GM23338 (cell line): Measurements from ENCODE around the gene INPP5A. TPM values are rescaled to one million over a fixed set of nuclear protein-coding genes. Genes with fewer than 3 reads are reported as not detected.

Source experiments
- ATAC-seq: fragments of 200-7000 bp; cut with Tn5 transposase; 3 replicates; pipeline ENCODE4 v1.9.1; 2020
- DNase-seq: peaks from one replicate; pipeline ENCODE4 v3.0.0-alpha.2; 2015; ENCODE audit warnings: low spot score
- H2AFZ ChIP-seq: fragments of 200-600 bp; sonication (generic); 2 replicates; pipeline ENCODE4 v1.8.0; 2016; ENCODE audit warnings: antibody characterized with exemption, mild to moderate bottlenecking, moderate library complexity
- H3F3A ChIP-seq: fragments of 200-600 bp; sonication (generic); replicated peaks from 2 replicates; pipeline ENCODE4 v1.8.0; 2017; ENCODE audit warnings: antibody characterized with exemption, mixed run types, low read depth
- H3K27ac ChIP-seq: fragments of 200-600 bp; sonication (generic); 2 replicates; pipeline ENCODE4 v1.6.1; 2016; ENCODE audit warnings: low read depth
- H3K27me3 ChIP-seq: fragments of 200-600 bp; sonication (generic); 2 replicates; pipeline ENCODE4 v1.8.0; 2016; ENCODE audit warnings: mild to moderate bottlenecking, mixed run types, moderate library complexity; ENCODE audit not compliant: insufficient read depth
- H3K36me3 ChIP-seq: fragments of 200-600 bp; sonication (generic); 2 replicates; pipeline ENCODE4 v1.8.0; 2016; ENCODE audit warnings: mild to moderate bottlenecking; ENCODE audit not compliant: insufficient read depth
- H3K4me1 ChIP-seq: fragments of 200-600 bp; sonication (generic); 2 replicates; pipeline ENCODE4 v1.8.0; 2016; ENCODE audit warnings: mild to moderate bottlenecking, moderate library complexity; ENCODE audit not compliant: insufficient read depth
- H3K4me2 ChIP-seq: fragments of 200-600 bp; sonication (generic); 2 replicates; pipeline ENCODE4 v1.7.1; 2017; ENCODE audit warnings: mixed run types
- H3K4me3 ChIP-seq: fragments of 200-600 bp; sonication (generic); 2 replicates; pipeline ENCODE4 v1.6.1; 2016; ENCODE audit warnings: mixed run types
- H3K79me2 ChIP-seq: fragments of 200-600 bp; sonication (generic); replicated peaks from 2 replicates; pipeline ENCODE4 v1.8.0; 2017; ENCODE audit warnings: mild to moderate bottlenecking; ENCODE audit not compliant: insufficient read depth
- H3K9me2 ChIP-seq: fragments of 200-600 bp; sonication (generic); 2 replicates; pipeline ENCODE4 v1.8.0; 2017; ENCODE audit not compliant: insufficient read depth
- H4K20me1 ChIP-seq: fragments of 200-600 bp; sonication (generic); replicated peaks from 2 replicates; pipeline ENCODE4 v1.8.0; 2017; ENCODE audit warnings: mild to moderate bottlenecking; ENCODE audit not compliant: insufficient read depth
- H3K27ac Mint-ChIP-seq: 2 replicates; pipeline ENCODE4 v1.8.0; 2020; ENCODE audit warnings: inconsistent platforms, mild to moderate bottlenecking, moderate library complexity, mixed read lengths
- H3K27me3 Mint-ChIP-seq: 3 replicates; pipeline ENCODE4 v1.8.0; 2022; ENCODE audit warnings: low read depth, mild to moderate bottlenecking, moderate library complexity, mixed read lengths, inconsistent platforms; ENCODE audit not compliant: insufficient read depth, poor library complexity
- H3K36me3 Mint-ChIP-seq: 3 replicates; pipeline ENCODE4 v1.8.0; 2021; ENCODE audit warnings: low read depth, mild to moderate bottlenecking, inconsistent platforms, moderate library complexity, mixed read lengths
- H3K4me1 Mint-ChIP-seq: 3 replicates; pipeline ENCODE4 v1.8.0; 2020; ENCODE audit warnings: mild to moderate bottlenecking, inconsistent platforms, mixed read lengths
- H3K4me3 Mint-ChIP-seq: 3 replicates; pipeline ENCODE4 v1.8.0; 2021; ENCODE audit warnings: moderate library complexity, mild to moderate bottlenecking, inconsistent platforms, mixed read lengths
- H3K9me3 Mint-ChIP-seq: 3 replicates; pipeline ENCODE4 v1.8.0; 2020; ENCODE audit warnings: moderate library complexity, mild to moderate bottlenecking, inconsistent platforms, mixed read lengths
- EZH2phosphoT487 ChIP-seq: fragments of 200-600 bp; sonication (generic); IDR thresholded peaks from one replicate; pipeline ENCODE4 v1.8.1; 2018; ENCODE audit warnings: antibody characterized with exemption; ENCODE audit not compliant: unreplicated experiment
- JUNB ChIP-seq: IDR thresholded peaks from one replicate; pipeline ENCODE4 v1.6.1; 2016; ENCODE audit warnings: antibody characterized with exemption; ENCODE audit not compliant: unreplicated experiment
- NANOG ChIP-seq: IDR thresholded peaks from 2 replicates; pipeline ENCODE4 v1.6.1; 2016; ENCODE audit warnings: antibody characterized with exemption, borderline replicate concordance
- STAT1 ChIP-seq: IDR thresholded peaks from one replicate; pipeline ENCODE4 v1.6.1; 2016; ENCODE audit warnings: antibody characterized with exemption; ENCODE audit not compliant: unreplicated experiment
- ZNF114 ChIP-seq: fragments of 250-450 bp; sonication (Bioruptor Pico); IDR thresholded peaks from 2 replicates; pipeline ENCODE4 v1.5.0; 2020; ENCODE audit warnings: mild to moderate bottlenecking, moderate library complexity
- polyA plus RNA-seq: library from polyadenylated mRNA; unstranded; fragments of >200 nt; fragmentation: Nextera tagmentation; extraction: Ambion mirVana; gene quantifications from 2 replicates; pipeline ENCODE4 v1.2.1, GENCODE V29; 2016
- total RNA-seq: library from RNA; depleted of rRNA; stranded (reverse); fragments of >200 nt; shearing (Covaris generic); gene quantifications from 2 replicates; pipeline ENCODE4 v1.2.3, GENCODE V29; 2014
- TF ChIP-seq, protein P1 (sequence below): fragments of 250-450 bp; sonication (Bioruptor Pico); IDR thresholded peaks from 2 replicates; pipeline ENCODE4 v1.5.0; 2020; ENCODE audit warnings: mild to moderate bottlenecking, moderate library complexity
- TF ChIP-seq, protein P2 (sequence below): IDR thresholded peaks from 2 replicates; pipeline ENCODE4 v1.6.1; 2016; ENCODE audit warnings: antibody characterized with exemption

Gene INPP5A
- total and polyA plus RNA-seq, 2 experiments from 2014 or later: 5.9 to 40.6 TPM

DNA sequence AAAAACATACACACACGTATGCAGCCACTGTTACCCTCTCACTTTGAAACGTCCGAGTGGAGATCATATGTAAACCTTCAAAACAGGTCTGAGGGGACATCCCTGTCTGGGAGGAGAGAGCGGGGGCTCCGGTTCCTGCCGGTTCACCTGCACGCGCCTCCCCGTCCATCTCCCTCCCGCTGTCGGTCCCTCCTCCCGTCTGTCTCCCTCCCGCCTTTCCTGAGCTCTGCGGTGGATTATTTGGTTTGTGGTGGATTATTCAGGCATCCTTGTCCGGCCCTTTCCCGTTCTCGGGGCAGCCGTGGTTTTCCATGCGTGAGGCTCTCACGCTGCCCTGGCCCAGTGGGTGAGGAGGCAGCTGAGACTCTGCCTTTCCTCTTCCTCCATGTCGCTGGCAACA, 188.6 kb downstream of the INPP5A start (continued):
- TF ChIP-seq, protein P1, sequence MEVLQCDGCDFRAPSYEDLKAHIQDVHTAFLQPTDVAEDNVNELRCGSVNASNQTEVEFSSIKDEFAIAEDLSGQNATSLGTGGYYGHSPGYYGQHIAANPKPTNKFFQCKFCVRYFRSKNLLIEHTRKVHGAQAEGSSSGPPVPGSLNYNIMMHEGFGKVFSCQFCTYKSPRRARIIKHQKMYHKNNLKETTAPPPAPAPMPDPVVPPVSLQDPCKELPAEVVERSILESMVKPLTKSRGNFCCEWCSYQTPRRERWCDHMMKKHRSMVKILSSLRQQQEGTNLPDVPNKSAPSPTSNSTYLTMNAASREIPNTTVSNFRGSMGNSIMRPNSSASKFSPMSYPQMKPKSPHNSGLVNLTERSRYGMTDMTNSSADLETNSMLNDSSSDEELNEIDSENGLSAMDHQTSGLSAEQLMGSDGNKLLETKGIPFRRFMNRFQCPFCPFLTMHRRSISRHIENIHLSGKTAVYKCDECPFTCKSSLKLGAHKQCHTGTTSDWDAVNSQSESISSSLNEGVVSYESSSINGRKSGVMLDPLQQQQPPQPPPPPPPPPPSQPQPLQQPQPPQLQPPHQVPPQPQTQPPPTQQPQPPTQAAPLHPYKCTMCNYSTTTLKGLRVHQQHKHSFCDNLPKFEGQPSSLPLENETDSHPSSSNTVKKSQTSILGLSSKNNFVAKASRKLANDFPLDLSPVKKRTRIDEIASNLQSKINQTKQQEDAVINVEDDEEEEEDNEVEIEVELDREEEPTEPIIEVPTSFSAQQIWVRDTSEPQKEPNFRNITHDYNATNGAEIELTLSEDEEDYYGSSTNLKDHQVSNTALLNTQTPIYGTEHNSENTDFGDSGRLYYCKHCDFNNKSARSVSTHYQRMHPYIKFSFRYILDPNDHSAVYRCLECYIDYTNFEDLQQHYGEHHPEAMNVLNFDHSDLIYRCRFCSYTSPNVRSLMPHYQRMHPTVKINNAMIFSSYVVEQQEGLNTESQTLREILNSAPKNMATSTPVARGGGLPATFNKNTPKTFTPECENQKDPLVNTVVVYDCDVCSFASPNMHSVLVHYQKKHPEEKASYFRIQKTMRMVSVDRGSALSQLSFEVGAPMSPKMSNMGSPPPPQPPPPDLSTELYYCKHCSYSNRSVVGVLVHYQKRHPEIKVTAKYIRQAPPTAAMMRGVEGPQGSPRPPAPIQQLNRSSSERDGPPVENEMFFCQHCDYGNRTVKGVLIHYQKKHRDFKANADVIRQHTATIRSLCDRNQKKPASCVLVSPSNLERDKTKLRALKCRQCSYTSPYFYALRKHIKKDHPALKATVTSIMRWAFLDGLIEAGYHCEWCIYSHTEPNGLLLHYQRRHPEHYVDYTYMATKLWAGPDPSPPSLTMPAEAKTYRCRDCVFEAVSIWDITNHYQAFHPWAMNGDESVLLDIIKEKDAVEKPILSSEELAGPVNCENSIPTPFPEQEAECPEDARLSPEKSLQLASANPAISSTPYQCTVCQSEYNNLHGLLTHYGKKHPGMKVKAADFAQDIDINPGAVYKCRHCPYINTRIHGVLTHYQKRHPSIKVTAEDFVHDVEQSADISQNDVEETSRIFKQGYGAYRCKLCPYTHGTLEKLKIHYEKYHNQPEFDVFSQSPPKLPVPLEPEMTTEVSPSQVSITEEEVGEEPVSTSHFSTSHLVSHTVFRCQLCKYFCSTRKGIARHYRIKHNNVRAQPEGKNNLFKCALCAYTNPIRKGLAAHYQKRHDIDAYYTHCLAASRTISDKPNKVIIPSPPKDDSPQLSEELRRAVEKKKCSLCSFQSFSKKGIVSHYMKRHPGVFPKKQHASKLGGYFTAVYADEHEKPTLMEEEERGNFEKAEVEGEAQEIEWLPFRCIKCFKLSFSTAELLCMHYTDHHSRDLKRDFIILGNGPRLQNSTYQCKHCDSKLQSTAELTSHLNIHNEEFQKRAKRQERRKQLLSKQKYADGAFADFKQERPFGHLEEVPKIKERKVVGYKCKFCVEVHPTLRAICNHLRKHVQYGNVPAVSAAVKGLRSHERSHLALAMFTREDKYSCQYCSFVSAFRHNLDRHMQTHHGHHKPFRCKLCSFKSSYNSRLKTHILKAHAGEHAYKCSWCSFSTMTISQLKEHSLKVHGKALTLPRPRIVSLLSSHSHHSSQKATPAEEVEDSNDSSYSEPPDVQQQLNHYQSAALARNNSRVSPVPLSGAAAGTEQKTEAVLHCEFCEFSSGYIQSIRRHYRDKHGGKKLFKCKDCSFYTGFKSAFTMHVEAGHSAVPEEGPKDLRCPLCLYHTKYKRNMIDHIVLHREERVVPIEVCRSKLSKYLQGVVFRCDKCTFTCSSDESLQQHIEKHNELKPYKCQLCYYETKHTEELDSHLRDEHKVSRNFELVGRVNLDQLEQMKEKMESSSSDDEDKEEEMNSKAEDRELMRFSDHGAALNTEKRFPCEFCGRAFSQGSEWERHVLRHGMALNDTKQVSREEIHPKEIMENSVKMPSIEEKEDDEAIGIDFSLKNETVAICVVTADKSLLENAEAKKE: no peak
- TF ChIP-seq NANOG (no peak), EZH2phosphoT487 (no peak), JUNB (no peak)

DNA sequence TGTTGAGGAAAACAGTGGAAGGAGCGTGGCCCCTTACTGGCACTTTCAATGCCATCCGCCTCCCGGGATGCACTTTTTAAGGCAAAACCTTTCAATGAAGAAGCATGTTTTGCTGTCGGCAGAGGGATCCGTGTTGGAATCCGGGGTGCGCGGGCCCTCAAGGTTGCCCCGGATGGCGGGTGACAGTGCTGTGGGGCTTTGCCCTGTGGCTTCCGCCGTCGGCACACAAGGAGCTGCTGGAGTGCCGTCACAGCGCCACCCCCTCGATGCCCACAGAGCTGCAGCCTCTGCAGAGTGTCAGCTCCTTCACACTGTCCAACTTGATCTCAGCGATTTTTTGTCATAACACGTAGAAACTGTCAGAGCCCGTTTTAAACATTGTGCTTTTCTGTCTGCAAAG, 189.4 kb downstream of the INPP5A start:
- no peak overlapping the region; the same call in 1 of the 2 replicates for H3K27ac Mint-ChIP-seq
- TF ChIP-seq, protein P2, sequence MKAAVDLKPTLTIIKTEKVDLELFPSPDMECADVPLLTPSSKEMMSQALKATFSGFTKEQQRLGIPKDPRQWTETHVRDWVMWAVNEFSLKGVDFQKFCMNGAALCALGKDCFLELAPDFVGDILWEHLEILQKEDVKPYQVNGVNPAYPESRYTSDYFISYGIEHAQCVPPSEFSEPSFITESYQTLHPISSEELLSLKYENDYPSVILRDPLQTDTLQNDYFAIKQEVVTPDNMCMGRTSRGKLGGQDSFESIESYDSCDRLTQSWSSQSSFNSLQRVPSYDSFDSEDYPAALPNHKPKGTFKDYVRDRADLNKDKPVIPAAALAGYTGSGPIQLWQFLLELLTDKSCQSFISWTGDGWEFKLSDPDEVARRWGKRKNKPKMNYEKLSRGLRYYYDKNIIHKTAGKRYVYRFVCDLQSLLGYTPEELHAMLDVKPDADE: no peak
- no peak for TF ChIP-seq ZNF114 (CRISPR knock-in tag)
- TF ChIP-seq, protein P1: no peak
- TF ChIP-seq STAT1: no peak

More for the DNA sequence above, 189.4 kb downstream of the INPP5A start:
- no peak for ATAC-seq
- Histone ChIP-seq H3K27me3 (no peaks in the 10 kb centered on the region), H3K4me2 (no peak overlapping the region), H3K4me1 (no peaks in the 10 kb centered on the region), H3K79me2 (no peaks in the 10 kb centered on the region), H4K20me1 (no peaks in the 10 kb centered on the region), H3K4me3 (no peak overlapping the region), H3K9me2 (no peaks in the 10 kb centered on the region), H2AFZ (no peak overlapping the region), H3F3A (no peaks in the 10 kb centered on the region), H3K36me3 (no peaks in the 10 kb centered on the region), H3K27ac (no peak overlapping the region)
- H3K4me3 Mint-ChIP-seq: no peak overlapping the region
- H3K27me3 Mint-ChIP-seq: peaks cover 4% of the 10 kb centered on the region
- no peaks in the 10 kb centered on the region for H3K9me3 Mint-ChIP-seq
- H3K36me3 Mint-ChIP-seq: no peaks in the 10 kb centered on the region; the same call in 2 of the 3 replicates
- peaks cover 7% of the 10 kb centered on the region for H3K4me1 Mint-ChIP-seq
- DNase-seq: no peak
